ENCODE data around the gene NT5C3B. TPM values are rescaled to one million over a fixed set of nuclear protein-coding genes. Genes with fewer than 3 reads are reported as not detected.
A peak's percentile ranks its signal among the peaks of the same experiment; 100 is the strongest.

NT5C3B gene
- polyA plus RNA-seq, 1 experiment: 88.3 TPM

DNA sequence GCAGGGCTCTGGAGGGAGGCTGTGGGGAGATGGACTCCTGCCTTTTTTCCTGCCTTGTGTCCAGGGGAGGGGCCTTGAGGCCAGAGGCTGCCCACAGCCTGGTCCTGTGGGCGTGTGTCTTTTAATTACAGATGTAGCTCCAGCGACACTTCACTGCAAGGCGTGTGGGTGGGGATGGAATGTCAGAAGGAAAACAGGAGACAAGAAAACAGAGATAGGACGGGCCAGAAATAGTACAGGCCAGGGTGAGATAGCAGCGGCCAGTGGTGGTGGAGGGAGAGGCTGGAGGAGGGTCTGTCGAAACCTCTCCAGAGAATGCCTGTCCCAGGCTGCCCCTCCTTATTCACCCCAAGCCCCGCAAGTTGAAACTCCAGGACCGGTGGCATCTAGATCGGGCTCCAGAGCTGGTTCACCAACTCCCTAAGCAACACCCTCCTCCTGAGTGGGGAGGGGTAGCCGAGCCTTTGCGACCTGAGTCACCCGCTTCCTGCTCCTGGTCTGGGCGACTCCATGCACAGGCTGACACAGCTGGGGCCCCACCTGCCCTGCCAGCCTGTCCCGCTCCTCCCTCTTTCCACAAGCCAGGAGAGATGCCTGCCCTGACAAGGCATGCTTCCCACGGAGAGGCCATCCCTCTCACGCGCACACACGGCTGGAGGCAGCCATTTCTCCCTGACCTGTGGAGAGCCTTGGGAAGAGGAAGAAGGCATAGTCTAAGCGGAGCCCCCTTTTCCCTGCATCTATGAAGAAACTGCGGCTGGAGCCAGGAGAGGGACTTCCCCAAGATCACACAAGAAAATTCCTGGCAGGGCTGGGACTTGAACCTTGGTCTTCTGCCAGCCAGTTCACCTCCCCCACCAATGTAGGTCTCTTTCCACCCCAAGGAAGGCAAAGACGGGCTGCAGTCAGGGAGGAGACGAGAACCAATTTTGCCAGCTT is 42.9 kb downstream of the NT5C3B start:
- no peaks in the 10 kb centered on the region; the same call in 1 of the 2 replicates for H3K27me3 ChIP-seq (ENCODE audit: control insufficient read depth, insufficient read depth, low read length)
- ChIA-PET CTCF (interaction anchor here (0.6 to 1.8 kb wide), 4 partner anchors 9 to 170 kb away, joined by 3 to 8 read pairs (median 4); no protein-coding TSS in a partner anchor), POLR2A (interaction anchor here (0.6 to 0.9 kb wide), 2 partner anchors 16 to 105 kb away, joined by 3 to 4 read pairs; no protein-coding TSS in a partner anchor)
- no peaks in the 10 kb centered on the region for H3K36me3 ChIP-seq (ENCODE audit: control insufficient read depth, insufficient read depth, low read length)
- TF ChIP-seq, protein P1, sequence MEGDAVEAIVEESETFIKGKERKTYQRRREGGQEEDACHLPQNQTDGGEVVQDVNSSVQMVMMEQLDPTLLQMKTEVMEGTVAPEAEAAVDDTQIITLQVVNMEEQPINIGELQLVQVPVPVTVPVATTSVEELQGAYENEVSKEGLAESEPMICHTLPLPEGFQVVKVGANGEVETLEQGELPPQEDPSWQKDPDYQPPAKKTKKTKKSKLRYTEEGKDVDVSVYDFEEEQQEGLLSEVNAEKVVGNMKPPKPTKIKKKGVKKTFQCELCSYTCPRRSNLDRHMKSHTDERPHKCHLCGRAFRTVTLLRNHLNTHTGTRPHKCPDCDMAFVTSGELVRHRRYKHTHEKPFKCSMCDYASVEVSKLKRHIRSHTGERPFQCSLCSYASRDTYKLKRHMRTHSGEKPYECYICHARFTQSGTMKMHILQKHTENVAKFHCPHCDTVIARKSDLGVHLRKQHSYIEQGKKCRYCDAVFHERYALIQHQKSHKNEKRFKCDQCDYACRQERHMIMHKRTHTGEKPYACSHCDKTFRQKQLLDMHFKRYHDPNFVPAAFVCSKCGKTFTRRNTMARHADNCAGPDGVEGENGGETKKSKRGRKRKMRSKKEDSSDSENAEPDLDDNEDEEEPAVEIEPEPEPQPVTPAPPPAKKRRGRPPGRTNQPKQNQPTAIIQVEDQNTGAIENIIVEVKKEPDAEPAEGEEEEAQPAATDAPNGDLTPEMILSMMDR (IDR thresholded peaks at IDR 0.05; ENCODE audit: insufficient read depth, low read depth, low read length): no peak
- H3K4me3 ChIP-seq (ENCODE audit: low read depth, low read length): no peak overlapping the region
- no peak for DNase-seq (ENCODE audit: low read depth)

- Histone ChIP-seq H3K4me3 (ENCODE audit: low read depth, low read length) (no peak overlapping the region), H3K36me3 (ENCODE audit: control insufficient read depth, insufficient read depth, low read length) (no peaks in the 10 kb centered on the region), H3K27me3 (ENCODE audit: control insufficient read depth, insufficient read depth, low read length) (no peaks in the 10 kb centered on the region; the same call in 1 of the 2 replicates)
- no peak for DNase-seq (ENCODE audit: low read depth)
- TF ChIP-seq, protein P1 (IDR thresholded peaks at IDR 0.05; ENCODE audit: insufficient read depth, low read depth, low read length): no peak
- CTCF ChIA-PET: interaction anchor here (0.6 to 6.6 kb wide), 15 partner anchors 10 to 279 kb away, joined by 3 to 67 read pairs (median 4); partner anchors contain the start of gene HAP1
- POLR2A ChIA-PET: interaction anchor here (0.7 to 1.0 kb wide), 4 partner anchors 14 to 269 kb away, joined by 3 to 9 read pairs (median 4); partner anchors contain the start of gene ACLY
Measured at GRCh38 chr17:41787021-41787418, 49.0 kb downstream of the NT5C3B start.

DNA sequence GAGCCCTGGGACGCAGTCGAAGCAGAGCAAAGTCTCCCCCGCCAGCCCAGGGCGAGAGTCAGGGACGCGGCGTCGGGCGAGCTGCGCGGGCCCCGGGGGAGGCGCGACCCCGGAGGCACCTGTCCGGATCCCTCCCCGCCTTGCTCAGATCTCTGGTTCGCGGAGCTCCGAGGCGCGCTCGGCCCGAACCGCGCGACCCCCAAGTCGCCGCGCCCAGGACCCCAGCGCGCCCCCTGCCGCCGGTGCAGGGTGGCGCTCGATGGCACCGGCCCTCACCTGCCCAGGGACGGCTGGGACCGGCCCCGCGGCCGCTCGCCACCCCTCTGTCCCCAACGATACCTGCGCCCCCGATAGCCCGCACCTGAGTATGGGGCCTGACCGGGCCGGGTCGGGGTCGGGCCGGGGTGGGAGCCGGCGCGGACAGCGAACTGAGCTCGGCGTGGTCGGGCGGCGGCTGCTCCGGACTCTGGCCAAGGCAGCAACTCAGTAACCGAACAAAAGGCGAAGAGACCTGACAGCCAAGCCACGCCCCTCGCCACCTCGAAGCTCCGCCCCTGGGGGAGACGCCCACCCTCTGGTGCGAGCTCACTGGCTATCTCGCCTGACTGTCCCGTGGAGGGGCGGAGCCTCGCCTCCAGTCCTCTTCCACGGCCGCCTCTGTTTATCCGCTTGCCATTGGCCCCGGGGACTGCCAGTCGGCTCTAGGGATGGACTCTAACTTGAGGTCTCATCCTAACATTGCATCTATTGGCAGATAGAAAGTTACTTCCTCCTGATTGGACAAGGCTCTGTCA is 49.6 kb downstream of the NT5C3B start, which contains the start of gene JUP:
Gene JUP, minus strand, starts transcription at position 485 of the 794 bp plus-strand sequence. CDS start 14,857 bp downstream, outside the sequence.
- DNase-seq (ENCODE audit: low read depth): peak; percentile 98
- POLR2A ChIA-PET: interaction anchor here (0.7 to 1.0 kb wide), 5 partner anchors 15 to 269 kb away, joined by 3 to 9 read pairs (median 3); partner anchors contain the start of gene ACLY
- TF ChIP-seq, protein P1 (IDR thresholded peaks at IDR 0.05; ENCODE audit: insufficient read depth, low read depth, low read length): no peak
- H3K36me3 ChIP-seq (ENCODE audit: control insufficient read depth, insufficient read depth, low read length): no peaks in the 10 kb centered on the region
- H3K27me3 ChIP-seq (ENCODE audit: control insufficient read depth, insufficient read depth, low read length): no peaks in the 10 kb centered on the region; the same call in 1 of the 2 replicates
- H3K4me3 ChIP-seq (ENCODE audit: low read depth, low read length): peak within 1 kb of the TSS; percentile 73
- CTCF ChIA-PET: interaction anchor here (0.6 to 6.6 kb wide), 21 partner anchors 9 to 279 kb away, joined by 3 to 67 read pairs (median 3); partner anchors contain the start of genes HAP1 and P3H4

DNA sequence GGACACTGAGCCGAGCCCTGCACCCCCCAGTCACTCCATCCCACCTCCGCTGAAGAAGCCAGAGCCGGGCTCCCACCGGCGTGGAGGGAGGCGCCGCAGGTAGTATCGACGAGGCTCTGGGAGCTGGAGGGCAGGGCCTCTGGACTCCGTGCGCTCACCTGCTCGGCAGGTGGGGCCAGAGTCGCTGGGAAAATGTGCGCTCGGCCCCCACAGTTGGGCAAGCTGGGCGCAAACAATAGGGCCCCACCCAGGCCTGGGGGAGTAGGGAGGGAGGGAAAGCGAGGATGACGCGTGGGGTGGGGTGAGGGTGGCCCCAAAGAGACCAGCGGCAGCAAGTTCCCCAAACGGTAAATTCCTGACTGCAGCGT is 50.2 kb downstream of the NT5C3B start:
- ChIA-PET CTCF (interaction anchor here (0.5 to 6.6 kb wide), 13 partner anchors 9 to 178 kb away, joined by 3 to 67 read pairs (median 3); partner anchors contain the start of gene P3H4), POLR2A (interaction anchor here (1.0 kb wide), 1 partner anchor 97 kb away, joined by 3 read pairs; no protein-coding TSS in a partner anchor)
- Histone ChIP-seq H3K27me3 (ENCODE audit: control insufficient read depth, insufficient read depth, low read length) (no peaks in the 10 kb centered on the region; the same call in 1 of the 2 replicates), H3K36me3 (ENCODE audit: control insufficient read depth, insufficient read depth, low read length) (no peaks in the 10 kb centered on the region), H3K4me3 (ENCODE audit: low read depth, low read length) (peak overlapping the region; percentile 73)
- TF ChIP-seq, protein P1 (IDR thresholded peaks at IDR 0.05; ENCODE audit: insufficient read depth, low read depth, low read length): no peak
- DNase-seq (ENCODE audit: low read depth): no peak
